ENCODE measurements around the gene ZNF445.
"Not testable (repeated sequence)": the region's sequence is repeated elsewhere in the genome, so short reads cannot be mapped to it uniquely, and the experiment has no call there.

ZNF445 gene

GRCh38 chr3:44504566-44504965 lies 27.1 kb upstream of the ZNF445 start:
- Histone ChIP-seq H3K27me3 (no peaks in the 10 kb centered on the region), H3K36me3 (no peaks in the 10 kb centered on the region), H3K4me3 (ENCODE audit: low read depth, low read length) (no peak overlapping the region), H3K4me1 (no peaks in the 10 kb centered on the region), H3K9me3 (no peaks in the 10 kb centered on the region)
- DNase-seq = no peak
- no peak for TF ChIP-seq CTCF (IDR thresholded peaks at IDR 0.05; ENCODE audit: low read depth, low read length)

DNA sequence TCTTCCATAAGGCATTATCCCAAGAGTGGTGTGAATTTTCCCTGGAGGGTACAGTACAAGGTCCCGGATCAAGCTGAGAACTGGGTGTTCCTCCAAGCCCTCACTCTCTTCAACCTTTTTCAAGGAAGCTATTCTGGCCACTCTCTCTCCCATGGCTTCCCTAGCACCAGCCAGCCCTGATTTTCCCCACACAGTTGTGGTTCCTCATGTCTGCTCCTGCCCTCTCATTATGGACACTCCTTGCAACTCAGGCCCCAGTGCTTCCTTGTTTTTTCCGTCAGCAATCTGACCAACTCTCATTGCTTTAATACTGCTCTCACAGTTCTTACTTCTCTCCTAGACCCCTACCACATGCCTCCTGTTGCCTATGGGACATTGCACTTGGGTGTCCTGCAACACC lies 25.7 kb upstream of the ZNF445 start:
- H3K36me3 ChIP-seq = not testable (repeated sequence)

GRCh38 chr3:44501971-44502370 lies 24.5 kb upstream of the ZNF445 start:
- TF ChIP-seq CTCF (IDR thresholded peaks at IDR 0.05; ENCODE audit: low read depth, low read length) = no peak
- Histone ChIP-seq H3K36me3 (no peaks in the 10 kb centered on the region), H3K4me1 (no peaks in the 10 kb centered on the region), H3K9me3 (no peaks in the 10 kb centered on the region), H3K27me3 (no peaks in the 10 kb centered on the region), H3K4me3 (ENCODE audit: low read depth, low read length) (no peak overlapping the region)
- no peak for DNase-seq

More for the DNA sequence above, 25.7 kb upstream of the ZNF445 start:
- H3K4me1 ChIP-seq; H3K9me3 ChIP-seq; H3K4me3 ChIP-seq (ENCODE audit: low read depth, low read length); H3K27me3 ChIP-seq; DNase-seq: not testable (repeated sequence)

- H3K27me3 ChIP-seq; H3K4me3 ChIP-seq (ENCODE audit: low read depth, low read length); DNase-seq; H3K9me3 ChIP-seq; H3K4me1 ChIP-seq; H3K36me3 ChIP-seq: not testable (repeated sequence)
Measured at GRCh38 chr3:44499899-44500168, 22.4 kb upstream of the ZNF445 start.

- no peaks in the 10 kb centered on the region for H3K36me3 ChIP-seq
- H3K9me3 ChIP-seq = no peaks in the 10 kb centered on the region
- TF ChIP-seq CTCF (IDR thresholded peaks at IDR 0.05; ENCODE audit: low read depth, low read length) = no peak
- H3K4me3 ChIP-seq (ENCODE audit: low read depth, low read length) = no peak overlapping the region
- H3K4me1 ChIP-seq = no peaks in the 10 kb centered on the region
- no peaks in the 10 kb centered on the region for H3K27me3 ChIP-seq
- DNase-seq = no peak
Measured at GRCh38 chr3:44499149-44499898, 21.9 kb upstream of the ZNF445 start.

- TF ChIP-seq CTCF (IDR thresholded peaks at IDR 0.05; ENCODE audit: low read depth, low read length) = no peak
- H3K27me3 ChIP-seq = no peaks in the 10 kb centered on the region
Measured at GRCh38 chr3:44495636-44496415, 18.4 kb upstream of the ZNF445 start.

DNA sequence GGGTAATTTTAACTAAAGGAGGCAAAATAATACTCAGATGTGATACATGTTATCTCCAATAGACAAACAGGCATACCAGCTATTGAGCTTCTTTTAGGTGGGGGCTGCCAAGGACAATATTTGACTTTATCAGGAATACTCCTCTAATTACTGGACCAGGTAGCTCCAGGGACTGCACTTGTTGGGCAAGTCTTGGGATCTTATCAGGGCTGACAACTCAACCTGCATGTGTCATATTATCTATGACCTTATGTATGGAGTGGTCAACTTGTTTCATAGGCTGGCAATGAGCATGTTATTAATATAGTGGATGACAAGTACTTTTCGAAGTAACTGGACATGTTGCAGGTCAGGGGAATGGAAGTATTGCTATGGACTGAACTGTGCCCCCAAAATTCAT lies 15.0 kb upstream of the ZNF445 start:
- Histone ChIP-seq H3K36me3 (no peaks in the 10 kb centered on the region), H3K27me3 (no peaks in the 10 kb centered on the region), H3K9me3 (no peaks in the 10 kb centered on the region), H3K4me3 (ENCODE audit: low read depth, low read length) (no peak overlapping the region), H3K4me1 (no peaks in the 10 kb centered on the region)
- no peak for DNase-seq
- TF ChIP-seq CTCF (IDR thresholded peaks at IDR 0.05; ENCODE audit: low read depth, low read length) = no peak

More at GRCh38 chr3:44495636-44496415, 18.4 kb upstream of the ZNF445 start:
- Histone ChIP-seq H3K36me3 (no peaks in the 10 kb centered on the region), H3K4me3 (ENCODE audit: low read depth, low read length) (no peak overlapping the region), H3K9me3 (no peaks in the 10 kb centered on the region), H3K4me1 (no peaks in the 10 kb centered on the region)
- DNase-seq = no peak

Data from BE2C (cell line).